Measurements from ENCODE around the gene PYGB.
"Not testable (repeated sequence)": the region's sequence is repeated elsewhere in the genome, so short reads cannot be mapped to it uniquely, and the experiment has no call there.

Gene PYGB

DNA sequence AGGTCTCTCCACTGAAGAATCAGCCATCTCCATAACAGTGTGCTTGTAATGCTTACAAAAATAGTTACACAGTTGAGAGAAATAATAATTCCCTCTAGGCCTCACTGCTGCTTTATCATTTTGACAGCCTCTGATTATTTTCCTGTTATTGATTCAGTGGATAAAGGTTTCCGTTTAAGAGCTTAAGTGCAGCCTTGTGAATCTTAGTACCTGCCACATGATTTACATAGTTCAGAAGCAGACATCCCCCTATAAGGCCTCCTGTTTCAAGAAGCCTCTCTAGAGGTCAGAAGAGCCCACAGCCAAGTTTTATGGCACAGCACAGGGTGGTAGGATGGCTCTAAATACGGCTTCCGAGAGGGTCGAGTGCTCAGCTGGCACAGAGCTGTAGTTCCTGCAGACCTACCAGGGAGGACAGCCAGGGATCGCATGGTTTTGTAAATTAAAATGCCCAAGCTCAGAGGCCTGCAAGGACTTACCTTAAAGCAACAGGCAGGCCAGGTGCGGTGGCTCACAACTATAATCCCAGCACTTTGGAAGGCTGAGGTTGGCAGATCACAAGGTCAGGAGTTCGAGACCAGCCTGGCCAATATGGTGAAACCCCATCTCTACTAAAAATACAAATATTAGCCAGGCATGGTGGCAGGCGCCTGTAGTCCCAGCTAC lies 17.6 kb upstream of the PYGB start:
- no peak for FAIRE-seq

DNA sequence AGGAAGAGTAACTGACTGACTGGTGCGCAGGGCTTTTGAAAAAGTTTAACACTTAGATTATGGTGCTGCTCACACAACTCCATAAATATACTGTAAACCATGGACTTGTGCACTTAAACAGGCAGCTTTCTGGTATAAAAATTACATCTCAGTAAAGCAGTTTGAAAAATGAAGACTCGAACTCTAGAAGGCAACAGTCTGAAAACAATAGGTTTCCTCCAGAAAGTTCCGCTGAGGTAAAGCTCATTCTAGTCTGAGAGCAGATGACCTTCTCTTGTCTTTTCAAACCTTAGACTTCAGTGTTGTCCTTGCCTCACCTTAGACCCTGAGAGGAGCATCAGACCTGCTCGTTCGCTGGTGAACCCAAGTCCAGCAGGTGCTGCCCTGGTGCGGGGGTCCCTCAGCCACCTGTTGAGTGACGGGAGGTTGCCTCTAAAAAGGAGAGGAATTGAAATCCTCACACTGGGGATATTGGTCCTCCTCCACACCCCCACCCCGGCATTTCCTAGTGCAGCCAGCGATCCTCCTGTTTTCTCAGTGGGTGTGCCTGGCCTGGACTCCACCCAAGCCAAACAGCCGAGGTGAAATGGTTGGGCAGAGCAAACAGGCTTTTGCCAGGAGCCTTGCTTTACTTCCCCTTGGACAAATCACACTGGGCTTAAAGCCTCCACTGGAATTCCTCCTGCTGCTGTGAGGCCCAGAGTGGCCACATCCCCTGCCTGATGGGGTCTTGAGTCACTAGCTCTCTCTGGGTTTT lies 14.7 kb upstream of the PYGB start:
- FAIRE-seq, result no peak

DNA sequence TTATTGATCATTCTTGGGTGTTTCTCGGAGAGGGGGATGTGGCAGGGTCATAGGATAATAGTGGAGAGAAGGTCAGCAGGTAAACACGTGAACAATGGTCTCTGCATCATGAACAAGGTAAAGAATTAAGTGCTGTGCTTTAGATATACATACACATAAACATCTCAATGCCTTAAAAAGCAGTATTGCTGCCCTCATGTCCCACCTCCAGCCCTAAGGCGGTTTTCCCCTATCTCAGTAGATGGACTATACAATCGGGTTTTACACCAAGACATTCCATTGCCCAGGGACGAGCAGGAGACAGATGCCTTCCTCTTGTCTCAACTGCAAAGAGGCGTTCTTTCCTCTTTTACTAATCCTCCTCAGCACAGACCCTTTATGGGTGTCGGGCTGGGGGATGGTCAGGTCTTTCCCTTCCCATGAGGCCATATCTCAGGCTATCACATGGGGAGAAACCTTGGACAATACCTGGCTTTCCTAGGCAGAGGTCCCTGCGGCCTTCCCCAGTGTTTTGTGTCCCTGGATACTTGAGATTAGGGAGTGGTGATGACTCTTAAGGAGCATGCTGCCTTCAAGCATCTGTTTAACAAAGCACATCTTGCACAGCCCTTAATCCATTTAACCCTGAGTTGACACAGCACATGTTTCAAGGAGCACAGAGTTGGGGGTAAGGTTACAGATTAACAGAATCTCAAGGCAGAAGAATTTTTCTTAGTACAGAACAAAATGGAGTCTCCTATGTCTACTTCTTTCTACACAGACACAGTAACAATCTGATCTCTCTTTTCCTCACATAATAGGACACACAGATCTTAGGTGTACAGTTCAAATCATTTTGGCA lies 13.7 kb upstream of the PYGB start:
- not testable (repeated sequence) for FAIRE-seq

DNA sequence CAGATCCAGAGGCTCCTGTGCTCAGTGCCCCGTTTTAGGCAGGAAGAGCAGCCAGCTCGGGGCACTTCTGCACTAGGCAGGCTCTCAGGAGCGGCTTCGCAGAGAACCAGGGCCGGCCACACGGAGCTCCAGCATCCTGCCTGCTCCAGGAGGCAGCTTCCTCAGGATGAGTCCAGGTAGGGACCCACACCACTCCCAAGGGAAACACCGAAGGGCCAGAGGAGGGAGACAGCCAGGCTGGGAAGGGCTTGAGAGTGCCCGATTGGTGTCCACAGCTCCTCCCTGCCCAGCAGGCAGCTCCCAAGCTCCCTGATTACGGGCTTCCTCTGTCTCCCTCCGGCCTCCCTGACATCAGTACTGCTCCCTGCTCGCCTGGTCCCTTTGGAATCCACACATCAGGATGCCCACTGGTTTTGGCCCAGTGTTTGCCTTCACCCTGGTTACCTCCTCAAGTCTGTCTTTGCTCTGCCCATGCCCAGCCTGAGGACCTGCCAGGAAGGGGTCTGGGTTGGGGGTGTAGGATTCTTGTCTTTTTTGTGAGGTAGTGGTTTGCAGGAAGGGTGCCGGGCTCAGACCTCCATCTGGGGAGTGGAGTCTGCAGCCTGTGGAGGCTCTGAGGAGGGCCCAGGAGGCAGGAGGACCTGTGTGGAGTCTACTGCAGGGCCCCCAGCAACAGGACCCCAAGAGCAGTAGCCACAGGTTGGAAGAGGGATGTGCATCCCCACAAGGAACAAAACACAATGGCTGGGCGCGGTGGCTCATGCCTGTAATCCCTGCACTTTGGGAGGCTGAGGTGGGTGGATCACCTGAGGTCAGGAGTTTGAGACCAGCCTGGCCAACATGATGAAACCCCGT lies 11.2 kb upstream of the PYGB start:
- no peak for FAIRE-seq

DNA sequence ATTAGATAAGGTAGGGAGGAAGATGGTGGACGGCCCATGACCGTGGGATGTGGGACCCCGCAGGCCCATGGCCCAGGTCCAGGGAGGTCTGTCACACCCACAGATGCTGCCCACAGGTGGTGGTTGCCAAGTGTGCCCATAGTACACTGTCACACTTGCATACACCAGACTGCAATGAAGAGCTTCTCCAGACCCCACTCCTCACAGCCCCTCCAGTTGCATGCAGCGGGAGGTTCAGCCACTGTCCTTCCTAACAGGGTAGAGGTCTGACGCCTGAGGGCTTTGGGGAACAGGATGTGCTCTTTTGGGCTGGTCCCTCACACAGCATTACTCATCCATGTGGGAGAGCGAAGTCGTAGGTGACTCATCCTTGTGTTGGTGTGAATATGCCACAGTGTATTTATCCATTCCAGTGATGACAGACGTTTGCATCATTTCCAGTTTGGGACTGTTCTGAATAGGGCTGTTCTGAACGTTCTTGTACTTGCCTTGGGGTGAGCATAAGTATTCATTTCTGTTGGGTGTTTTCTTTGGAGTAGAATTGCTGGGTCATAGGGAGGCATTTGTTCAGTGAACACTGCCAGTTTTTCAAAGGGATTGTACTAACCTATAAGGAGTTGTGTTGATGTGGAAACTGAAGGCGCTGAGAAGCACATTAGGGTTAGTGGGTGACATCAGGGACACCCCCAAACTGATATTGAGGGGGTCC lies 10.1 kb upstream of the PYGB start:
- FAIRE-seq, result no peak

DNA sequence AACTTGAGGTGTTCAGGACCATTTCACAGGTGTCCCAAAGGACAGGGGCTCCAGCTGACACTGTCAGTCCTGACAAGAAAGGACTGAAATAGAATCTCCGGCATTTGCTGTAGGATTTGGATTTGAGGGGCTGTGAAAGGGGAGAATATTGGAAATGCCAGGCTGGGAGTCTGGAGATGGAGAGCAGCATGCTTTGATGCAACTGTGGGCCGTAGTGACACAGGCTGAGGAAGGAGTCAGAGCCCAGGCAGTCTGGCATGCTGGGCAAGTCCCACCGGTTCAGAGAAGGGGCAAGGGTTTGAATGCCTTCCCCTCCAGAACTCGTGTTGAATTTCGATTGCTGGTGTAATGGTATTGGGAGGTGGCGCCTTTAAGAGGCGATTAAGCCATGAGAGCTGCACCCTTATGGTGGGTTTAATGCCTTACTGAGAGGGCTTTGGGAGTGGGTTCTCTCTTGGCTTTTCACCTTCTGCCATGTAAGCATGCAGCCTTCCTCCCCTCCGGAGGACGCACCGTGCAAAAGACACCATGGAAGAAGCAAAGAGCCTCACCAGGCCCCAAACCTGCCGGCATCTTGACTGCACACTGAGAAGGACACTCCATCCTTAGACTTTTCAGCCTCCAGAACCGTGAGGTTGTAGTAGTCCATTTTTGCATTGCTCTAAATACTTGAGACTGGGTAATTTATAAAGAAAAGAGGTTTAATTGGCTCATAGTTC lies 9.4 kb upstream of the PYGB start:
- FAIRE-seq, result no peak

DNA sequence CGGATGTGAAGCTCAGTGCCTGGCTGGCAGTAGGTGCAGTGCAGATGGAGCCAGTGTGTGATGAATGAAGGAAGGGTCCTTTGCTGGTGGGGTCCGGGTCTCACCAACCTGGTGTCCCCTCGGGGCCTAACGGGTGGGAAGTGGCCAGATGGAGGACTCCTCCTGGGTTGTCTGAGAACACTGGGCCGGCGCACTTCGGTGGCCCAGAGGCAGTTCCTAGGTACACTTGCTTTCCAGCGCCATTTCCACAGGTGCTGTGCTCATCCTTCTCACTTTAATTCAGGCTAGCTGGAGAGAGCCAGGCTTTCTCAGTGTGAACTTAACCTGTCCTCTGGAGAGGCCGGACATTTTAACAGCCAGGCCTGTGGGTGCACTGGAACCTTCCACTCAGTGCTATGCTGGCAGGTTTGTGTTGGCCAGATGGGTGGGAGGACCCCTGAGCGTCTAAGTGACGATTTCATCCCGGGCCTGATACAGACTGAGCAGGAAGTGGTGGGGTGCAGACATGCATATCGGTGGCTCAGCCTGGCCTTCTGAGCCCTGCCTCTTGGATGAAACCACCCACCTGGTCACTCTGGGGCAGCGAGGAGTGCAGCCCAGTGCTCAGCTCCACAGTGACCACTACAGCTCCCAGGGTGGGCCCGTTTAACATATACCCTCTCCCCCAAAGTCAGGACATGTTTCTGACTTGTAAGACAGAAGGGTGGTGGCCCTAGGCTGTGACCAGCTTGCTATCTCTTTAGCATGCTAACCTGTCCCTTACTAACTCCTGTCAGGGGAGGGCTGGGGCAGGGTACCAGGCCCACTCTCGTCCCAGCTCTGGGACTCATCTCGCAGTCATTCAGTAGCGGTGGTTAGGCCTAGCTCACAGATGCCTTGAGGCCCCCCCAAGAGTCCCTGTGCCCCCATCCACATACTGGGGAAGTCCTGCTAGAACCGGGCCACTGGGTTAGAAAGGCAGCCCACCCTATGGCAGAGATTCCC lies 8.2 kb upstream of the PYGB start:
- FAIRE-seq, result no peak

DNA sequence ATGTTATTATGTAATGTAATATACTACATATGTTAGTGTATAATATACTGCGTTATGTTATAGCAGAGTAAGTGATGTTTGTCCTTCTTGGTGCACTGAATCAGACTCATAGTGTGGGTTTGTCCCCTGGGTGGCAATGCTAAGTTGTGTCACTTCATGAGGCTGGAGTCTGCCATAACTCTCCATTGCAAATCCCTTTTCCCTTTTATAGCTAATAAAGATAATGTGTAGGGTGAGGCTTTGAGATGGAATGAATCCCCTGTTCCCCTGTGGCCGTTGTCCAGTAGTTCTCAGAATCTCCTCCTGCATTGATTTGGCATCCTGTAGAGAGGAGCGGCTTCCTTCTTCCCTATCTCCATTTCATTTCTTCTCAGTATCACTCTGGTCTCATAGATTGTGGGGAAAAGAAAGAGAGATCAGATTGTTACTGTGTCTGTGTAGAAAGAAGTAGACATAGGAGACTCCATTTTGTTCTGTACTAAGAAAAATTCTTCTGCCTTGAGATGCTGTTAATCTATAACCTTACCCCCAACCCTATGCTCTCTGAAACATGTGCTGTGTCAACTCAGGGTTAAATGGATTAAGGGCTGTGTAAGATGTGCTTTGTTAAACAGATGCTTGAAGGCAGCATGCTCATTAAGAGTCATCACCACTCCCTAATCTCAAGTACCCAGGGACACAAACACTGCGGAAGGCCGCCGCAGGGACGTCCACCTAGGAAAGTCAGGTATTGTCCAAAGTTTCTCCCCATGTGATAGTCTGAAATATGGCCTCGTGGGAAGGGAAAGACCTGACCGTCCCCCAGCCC lies 6.8 kb upstream of the PYGB start:
- not testable (repeated sequence) for FAIRE-seq

DNA sequence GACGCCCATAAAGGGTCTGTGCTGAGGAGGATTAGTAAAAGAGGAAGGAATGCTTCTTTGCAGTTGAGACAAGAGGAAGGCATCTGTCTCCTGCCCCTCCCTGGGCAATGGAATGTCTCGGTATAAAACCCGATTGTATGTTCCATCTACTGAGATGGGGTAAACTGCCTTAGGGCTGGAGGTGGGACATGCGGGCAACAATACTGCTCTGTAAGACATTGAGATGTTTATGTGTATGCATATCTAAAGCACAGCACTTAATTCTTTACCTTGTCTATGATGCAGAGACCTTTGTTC lies 6.3 kb upstream of the PYGB start:
- not testable (repeated sequence) for FAIRE-seq

DNA sequence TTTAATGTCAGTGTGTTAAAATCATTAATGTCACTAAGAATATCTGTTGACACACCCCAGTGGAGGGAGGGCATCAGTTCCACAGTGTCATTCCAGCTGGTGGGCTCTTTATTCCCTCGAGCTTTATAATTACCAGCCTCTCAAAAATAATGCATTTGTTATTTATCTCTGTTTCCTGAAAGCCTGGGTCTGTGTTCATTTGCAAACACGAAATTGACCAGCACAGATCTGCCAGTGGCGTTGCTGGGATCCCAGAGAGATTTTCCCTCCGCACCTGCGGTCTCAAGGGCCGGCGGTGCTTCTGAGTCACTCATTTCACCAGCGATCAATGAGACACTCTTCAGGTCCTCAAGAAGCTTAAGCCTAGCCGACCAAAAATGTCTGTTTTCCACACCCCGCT lies 5.7 kb upstream of the PYGB start:
- no peak for FAIRE-seq

DNA sequence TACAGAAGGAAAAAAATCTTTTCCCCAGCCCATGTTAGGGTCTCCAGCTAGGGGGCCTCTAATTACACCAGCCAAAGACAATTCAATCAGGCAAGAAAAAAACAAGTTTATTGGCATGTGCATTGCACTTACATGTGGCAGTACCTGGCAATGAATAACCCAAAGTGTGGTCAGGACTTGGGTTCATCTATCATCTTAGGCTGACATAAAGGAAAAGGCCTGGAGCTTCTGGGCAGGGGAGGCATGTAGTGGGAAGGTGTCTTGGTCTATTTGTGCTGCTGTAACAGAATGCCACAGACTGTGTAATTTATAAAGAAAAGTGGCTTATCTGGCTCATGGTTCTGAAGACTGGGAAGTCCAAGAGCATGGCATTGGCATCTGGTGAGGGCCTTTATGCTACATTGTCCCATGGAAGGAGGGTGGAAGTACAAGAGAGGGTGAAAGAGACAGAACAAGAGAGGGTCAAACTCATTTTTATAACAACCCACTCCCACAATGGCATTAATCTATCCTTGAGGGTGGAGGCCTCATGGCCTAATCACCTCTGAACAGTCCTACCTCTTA lies 4.4 kb upstream of the PYGB start:
- no peak for FAIRE-seq

DNA sequence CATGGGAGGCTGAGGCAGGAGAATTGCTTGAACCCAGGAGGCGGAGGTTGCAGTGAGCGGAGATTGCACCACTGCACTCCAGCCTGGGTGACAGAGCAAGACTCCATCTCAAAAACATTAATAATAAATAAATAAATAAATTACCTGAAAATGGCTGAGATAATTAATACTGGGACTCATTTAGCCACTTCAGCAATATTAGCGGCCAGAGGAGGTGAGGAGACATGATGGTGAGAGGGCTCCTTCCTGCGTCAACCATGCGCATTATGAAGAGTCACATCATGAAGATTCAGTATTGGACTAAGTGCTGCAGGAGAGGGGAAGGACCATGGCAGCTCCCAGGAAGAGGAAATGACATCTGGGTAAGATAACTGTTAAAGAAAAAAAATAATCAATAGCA lies 2.9 kb upstream of the PYGB start:
- FAIRE-seq, result no peak

DNA sequence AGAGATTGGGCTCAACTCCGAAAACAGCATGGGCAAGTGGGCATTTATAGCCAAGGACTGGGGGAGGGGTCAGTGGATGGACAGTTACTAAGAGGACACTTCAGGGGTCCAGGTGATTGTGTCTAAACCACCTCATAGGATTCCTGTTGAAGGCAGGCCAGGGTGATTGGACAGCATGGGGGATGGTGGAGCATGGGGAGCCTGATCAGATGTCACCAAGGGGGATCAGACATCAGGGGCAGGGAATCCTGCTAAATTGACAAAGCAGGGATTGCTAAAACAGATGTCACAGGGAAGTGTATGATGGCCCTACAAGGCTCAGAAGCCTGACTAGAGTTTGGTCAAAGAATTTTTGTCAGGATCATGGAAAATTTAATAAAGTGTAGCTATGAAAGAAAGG lies 2.4 kb upstream of the PYGB start:
- FAIRE-seq, result no peak

DNA sequence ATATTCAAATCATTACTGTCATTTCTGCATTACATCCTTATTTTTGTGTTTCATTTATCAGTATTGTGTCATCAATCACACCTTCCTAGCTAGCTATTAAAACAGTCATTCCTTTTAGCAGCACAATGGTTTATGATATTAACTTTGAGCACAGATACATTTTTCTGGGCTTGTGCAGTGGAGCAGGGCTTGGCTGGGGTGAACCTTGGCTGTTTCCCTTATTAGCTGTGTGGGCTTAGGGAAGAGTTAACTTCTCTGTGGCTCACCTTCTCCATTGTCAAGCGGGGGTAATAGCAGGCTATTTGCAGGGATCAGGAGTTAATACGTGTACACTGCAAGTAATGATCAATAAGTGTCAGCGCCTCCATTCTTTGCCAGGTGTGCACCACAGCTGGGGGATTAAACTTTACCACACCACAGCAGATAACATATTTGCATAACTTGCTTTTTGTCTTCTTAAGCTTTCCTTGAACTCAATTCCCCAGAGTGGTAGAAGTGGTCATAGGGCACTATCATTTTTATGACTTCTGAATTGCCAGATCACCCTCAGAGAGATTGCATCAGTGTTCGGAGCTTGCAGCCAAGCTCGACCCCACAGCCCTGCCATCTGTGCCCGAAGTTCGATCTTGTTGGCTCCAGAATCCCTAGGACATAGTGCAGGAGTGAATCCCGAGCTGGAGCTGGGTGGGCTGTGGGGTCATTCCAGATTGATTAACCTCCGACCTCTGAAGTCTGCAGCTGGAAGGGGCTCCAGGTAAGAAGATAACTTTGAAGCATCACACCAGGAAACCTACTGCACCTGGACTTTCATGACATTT lies 1.5 kb upstream of the PYGB start:
- no peak for FAIRE-seq

DNA sequence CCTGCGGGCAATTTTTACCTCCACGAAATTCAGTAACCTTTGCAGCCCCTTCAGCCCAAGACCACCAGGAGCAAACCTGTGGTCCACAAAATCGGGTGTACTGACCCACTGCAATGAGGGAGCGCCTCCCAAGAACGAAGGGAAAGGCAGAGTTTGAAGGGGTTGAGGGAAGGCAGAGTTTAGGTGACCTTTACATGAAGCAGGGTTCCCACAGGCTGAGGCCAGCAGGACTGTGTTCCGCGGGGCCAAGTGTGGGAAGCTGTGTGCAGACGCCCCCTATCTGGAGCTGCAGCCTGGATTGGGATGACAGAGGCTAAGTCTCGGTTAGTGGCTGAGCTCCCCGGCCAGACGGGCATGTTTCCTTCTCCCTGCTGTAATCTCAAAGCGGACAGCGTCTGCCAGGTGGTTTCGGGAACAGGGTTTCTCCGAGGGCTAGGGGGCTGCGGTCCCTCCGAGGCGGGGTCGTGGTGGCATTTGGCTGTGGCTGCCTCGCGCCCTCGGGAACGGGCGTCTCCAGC lies 826 bp upstream of the PYGB start:
- no peak for FAIRE-seq

DNA sequence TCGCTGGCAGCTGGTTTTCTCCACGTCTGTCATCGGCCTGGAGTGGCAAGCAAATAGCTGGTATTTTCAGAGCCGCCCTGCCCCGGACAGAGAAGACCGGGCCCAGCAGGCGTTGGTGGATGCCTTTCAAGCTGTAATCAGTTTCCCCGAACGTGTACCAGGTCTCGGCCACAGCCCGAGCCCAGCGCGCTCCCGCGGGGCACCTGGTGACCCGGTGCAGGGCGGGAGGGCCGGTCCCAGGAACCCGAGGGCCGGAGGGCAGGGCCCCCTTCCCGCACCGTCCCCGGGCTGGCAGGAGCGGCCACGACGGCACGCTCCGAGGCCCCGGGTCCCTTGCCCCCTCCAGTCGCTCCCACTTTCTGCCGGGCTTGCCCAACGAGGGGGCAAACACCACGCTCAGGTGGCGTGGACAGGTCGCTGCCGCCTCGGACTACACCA lies 348 bp upstream of the PYGB start:
- no peak for FAIRE-seq

DNA sequence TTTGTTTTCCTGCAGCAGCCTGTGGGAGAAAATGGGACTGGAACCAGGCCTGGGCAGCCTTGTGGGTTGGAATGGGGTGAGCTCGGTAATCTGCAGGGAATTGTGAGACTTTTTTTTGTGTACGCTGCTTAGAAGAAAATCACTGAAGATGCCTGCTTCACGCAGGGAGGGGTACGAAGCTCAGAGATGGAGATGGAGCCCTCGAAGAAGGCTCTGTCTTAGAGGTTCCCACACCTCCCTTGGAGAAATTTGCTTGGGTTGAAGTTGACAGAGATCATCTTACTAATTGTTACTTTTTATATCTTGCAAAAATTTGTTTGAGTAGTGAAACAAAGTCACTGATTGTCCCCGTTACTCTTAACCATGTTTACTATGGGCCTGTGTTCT lies 894 bp downstream of the PYGB start:
- FAIRE-seq, result no peak
